Activated CD8-positive, alpha-beta T cell treated with anti-CD3 and anti-CD28 coated beads for 36 hours (primary cell): Measurements from ENCODE around the gene SRBD1. TPM values are rescaled to one million over a fixed set of nuclear protein-coding genes. Genes with fewer than 3 reads are reported as not detected.

Experiments
- ATAC-seq: fragments of 200-7000 bp; cut with Tn5 transposase; one replicate; pipeline ENCODE4 v1.10.0; 2021; ENCODE audit warnings: mild to moderate bottlenecking, moderate library complexity
- CTCF ChIA-PET: fragments of 350-600 bp; sonication (Branson Sonifier 250); formaldehyde crosslinking; loops from one replicate; lab custom pipeline; 2021; ENCODE audit warnings: antibody characterized with exemption; lab: Charles Lee
- POLR2A ChIA-PET: fragments of 350-600 bp; sonication (Branson Sonifier 250); formaldehyde crosslinking; loops from one replicate; lab custom pipeline; 2021; ENCODE audit warnings: antibody characterized with exemption; lab: Charles Lee
- DNase-seq: peaks from one replicate; pipeline ENCODE4 v3.0.0-alpha.2; 2020
- H3K27ac Mint-ChIP-seq: one replicate; pipeline ENCODE4 v1.8.0; 2021; ENCODE audit warnings: mild to moderate bottlenecking, mixed read lengths
- H3K27me3 Mint-ChIP-seq: one replicate; pipeline ENCODE4 v1.8.0; 2021; ENCODE audit warnings: mixed read lengths
- H3K36me3 Mint-ChIP-seq: one replicate; pipeline ENCODE4 v1.8.0; 2021; ENCODE audit warnings: low read depth, mixed read lengths
- H3K4me1 Mint-ChIP-seq: one replicate; pipeline ENCODE4 v1.8.0; 2021; ENCODE audit warnings: low read depth, mixed read lengths
- H3K4me3 Mint-ChIP-seq: one replicate; pipeline ENCODE4 v1.8.0; 2021; ENCODE audit warnings: mild to moderate bottlenecking, moderate library complexity, mixed read lengths
- H3K9me3 Mint-ChIP-seq: one replicate; pipeline ENCODE4 v1.8.0; 2021; ENCODE audit warnings: mixed read lengths
- intact Hi-C: fragments of 100-400 bp; cut with micrococcal nuclease; formaldehyde crosslinking; loops from one replicate; pipeline ENCODE4 v1.10.0; 2022
- total RNA-seq, 2 experiments: library from RNA; stranded (reverse); gene quantifications; one replicate each; pipeline ENCODE4 v1.2.3, GENCODE V29; 2021
- TF ChIP-seq, protein P1 (sequence below): fragments of 200-600 bp; IDR thresholded peaks from one replicate; pipeline ENCODE4 v1.8.0; 2022; ENCODE audit warnings: antibody characterized with exemption, mild to moderate bottlenecking

SRBD1 gene
- total RNA-seq, 2 experiments from 2014 or later, result 14.8 to 21.7 TPM

DNA sequence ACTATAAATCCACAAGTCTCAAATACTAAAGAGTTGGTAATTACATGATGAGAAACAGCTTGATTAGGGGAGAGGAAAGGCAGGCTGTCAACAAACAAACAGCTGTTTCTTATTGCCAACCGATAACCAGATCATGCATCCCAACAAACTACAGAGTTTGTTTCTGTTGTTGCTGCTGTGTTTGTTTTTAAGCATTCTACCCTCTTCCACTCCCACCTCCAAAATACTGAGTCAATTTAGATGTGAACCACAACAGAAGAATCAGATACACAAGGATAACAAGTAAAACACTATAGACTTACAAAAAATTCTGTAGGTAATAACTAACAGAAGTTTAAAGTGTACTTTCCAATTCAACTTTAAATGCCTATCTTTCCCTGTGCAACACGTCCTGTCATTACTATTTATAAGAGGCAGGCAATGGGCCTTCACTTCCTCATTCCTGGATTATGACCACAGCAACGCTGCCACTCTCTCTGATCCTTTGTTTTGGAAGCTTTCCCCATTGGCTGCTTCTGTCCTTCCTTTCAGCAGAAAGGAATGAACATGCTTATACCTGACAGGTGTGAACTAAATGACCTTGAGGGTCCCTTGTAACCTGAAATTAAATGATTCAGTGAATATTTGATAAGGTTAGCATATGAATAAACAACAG is 152.0 kb downstream of the SRBD1 start:
- Mint-ChIP-seq H3K27me3 (no peaks in the 10 kb centered on the region), H3K4me1 (no peaks in the 10 kb centered on the region), H3K36me3 (peaks cover 7% of the 10 kb centered on the region), H3K4me3 (no peak overlapping the region), H3K9me3 (no peaks in the 10 kb centered on the region), H3K27ac (no peak overlapping the region)
- ATAC-seq (no peak), DNase-seq (no peak)
- POLR2A ChIA-PET, result no interaction called here
- TF ChIP-seq, protein P1, sequence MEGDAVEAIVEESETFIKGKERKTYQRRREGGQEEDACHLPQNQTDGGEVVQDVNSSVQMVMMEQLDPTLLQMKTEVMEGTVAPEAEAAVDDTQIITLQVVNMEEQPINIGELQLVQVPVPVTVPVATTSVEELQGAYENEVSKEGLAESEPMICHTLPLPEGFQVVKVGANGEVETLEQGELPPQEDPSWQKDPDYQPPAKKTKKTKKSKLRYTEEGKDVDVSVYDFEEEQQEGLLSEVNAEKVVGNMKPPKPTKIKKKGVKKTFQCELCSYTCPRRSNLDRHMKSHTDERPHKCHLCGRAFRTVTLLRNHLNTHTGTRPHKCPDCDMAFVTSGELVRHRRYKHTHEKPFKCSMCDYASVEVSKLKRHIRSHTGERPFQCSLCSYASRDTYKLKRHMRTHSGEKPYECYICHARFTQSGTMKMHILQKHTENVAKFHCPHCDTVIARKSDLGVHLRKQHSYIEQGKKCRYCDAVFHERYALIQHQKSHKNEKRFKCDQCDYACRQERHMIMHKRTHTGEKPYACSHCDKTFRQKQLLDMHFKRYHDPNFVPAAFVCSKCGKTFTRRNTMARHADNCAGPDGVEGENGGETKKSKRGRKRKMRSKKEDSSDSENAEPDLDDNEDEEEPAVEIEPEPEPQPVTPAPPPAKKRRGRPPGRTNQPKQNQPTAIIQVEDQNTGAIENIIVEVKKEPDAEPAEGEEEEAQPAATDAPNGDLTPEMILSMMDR, result no peak
- intact Hi-C loops, result no loop called here
- CTCF ChIA-PET, result interaction anchor here (0.6 kb wide), 1 partner anchor 55 kb away, joined by 3 read pairs; no protein-coding TSS in a partner anchor

DNA sequence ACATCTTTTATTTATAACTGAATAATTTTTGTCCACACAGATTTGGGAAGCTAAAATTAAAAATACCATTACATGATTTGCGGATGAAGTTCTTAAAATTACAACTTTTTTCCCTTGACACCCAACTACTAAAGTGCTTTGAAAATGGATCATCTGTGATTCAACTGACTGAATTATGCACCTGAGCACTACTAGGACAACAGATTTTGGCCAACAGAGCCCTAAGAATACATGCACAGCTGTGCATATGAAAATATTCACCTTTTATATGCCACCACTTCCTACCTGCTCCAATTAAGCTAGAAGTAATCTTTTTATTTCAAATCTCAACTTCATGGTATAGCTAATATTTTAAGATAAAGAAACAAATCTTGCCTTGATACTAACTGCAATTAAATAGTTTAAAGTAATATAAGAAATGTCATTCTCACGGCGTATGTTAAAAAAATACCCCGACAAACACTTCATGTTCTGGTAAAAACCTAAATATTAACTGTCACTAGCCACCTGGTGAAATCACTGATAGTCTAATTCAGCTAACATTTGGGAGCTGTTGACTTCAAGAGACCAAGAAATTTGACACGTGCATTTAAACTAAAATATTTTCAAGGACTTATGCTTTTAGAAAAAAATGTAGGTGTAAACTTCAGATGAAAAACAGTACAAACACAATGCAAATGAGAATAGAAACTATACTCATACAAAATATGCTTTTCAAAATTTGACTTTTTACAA is 153.7 kb downstream of the SRBD1 start:
- no peaks in the 10 kb centered on the region for H3K4me1 Mint-ChIP-seq
- DNase-seq (no peak), ATAC-seq (no peak)
- H3K27ac Mint-ChIP-seq, result no peak overlapping the region
- CTCF ChIA-PET, result no interaction called here
- TF ChIP-seq, protein P1, result no peak
- POLR2A ChIA-PET, result interaction anchor here (0.8 kb wide), 1 partner anchor 278 kb away, joined by 5 read pairs; no protein-coding TSS in a partner anchor
- intact Hi-C loops, result no loop called here
- H3K9me3 Mint-ChIP-seq, result no peaks in the 10 kb centered on the region
- no peaks in the 10 kb centered on the region for H3K27me3 Mint-ChIP-seq
- no peak overlapping the region for H3K4me3 Mint-ChIP-seq
- H3K36me3 Mint-ChIP-seq, result peaks cover 7% of the 10 kb centered on the region

DNA sequence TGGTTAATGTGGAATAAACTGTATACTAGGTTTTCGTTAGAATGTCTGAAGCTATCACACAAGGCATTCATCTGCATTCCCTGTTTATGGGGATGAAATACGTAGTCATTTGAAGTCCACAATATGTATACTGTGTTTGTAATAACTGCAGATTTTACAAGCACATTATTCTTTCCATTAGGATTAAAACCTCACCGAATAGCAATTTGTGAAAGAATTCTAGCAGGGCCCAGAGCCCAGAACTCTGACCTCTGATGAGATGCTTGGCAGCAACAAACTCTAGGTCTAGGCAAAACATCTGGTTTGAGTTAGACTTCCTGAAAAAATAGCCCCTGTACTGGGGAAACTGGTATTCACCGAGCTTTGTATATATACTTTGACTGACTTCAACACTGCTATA is 158.2 kb downstream of the SRBD1 start:
- POLR2A ChIA-PET, result no interaction called here

DNA sequence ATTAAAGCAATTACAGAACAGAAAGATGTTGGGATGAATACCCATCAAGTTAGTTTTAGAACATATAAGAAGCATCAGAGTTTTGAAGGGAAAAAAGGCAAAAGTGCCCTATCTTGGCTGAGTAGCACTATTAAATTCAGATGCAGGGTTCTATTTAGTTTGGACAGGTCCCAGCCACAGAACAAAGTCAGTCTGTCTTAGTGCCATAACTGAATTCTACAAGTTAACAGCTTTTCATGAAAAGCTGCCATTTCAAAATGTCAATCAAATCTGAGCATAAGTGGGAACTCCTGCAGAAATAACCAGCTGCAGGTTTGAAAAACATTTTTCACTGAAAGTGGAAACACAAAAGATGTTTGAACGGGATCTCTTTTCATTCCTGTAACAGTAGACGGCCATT is 160.4 kb downstream of the SRBD1 start:
- Mint-ChIP-seq H3K27ac (no peak overlapping the region), H3K36me3 (peaks cover 4% of the 10 kb centered on the region), H3K4me1 (no peaks in the 10 kb centered on the region), H3K27me3 (no peaks in the 10 kb centered on the region), H3K4me3 (no peak overlapping the region), H3K9me3 (no peaks in the 10 kb centered on the region)
- ChIA-PET POLR2A (no interaction called here), CTCF (no interaction called here)
- TF ChIP-seq, protein P1, result no peak
- DNase-seq (no peak), ATAC-seq (no peak)
- intact Hi-C loops, result no loop called here

More for the DNA sequence above, 158.2 kb downstream of the SRBD1 start:
- Mint-ChIP-seq H3K36me3 (no peaks in the 10 kb centered on the region), H3K4me1 (no peaks in the 10 kb centered on the region), H3K9me3 (no peaks in the 10 kb centered on the region), H3K27me3 (no peaks in the 10 kb centered on the region), H3K4me3 (no peak overlapping the region), H3K27ac (no peak overlapping the region)
- CTCF ChIA-PET, result no interaction called here
- TF ChIP-seq, protein P1, result no peak
- no peak for DNase-seq
- intact Hi-C loops, result no loop called here
- ATAC-seq, result no peak

DNA sequence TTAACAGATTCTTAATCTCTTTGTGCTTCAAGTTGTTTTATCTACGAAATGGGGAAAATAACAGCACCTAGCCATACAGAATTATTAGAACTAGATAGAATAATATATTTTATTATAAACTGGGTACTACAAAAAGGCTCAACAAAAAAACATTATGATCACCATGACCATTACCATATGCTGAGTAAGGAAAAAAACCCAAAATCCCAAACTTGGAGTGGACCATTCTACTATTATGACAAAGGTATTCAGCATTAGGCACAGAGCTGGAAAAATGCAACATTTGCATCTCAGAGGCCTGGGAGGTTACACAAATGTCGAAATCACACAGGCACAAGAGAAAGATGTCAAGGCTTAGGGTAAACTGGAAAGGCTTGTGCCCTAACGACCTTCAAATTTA is 162.8 kb downstream of the SRBD1 start:
- Mint-ChIP-seq H3K4me3 (no peak overlapping the region), H3K36me3 (peaks cover 6% of the 10 kb centered on the region), H3K4me1 (peaks cover 2% of the 10 kb centered on the region), H3K9me3 (no peaks in the 10 kb centered on the region), H3K27me3 (no peaks in the 10 kb centered on the region), H3K27ac (no peak overlapping the region)
- POLR2A ChIA-PET, result no interaction called here
- TF ChIP-seq, protein P1, result no peak
- no peak for ATAC-seq
- intact Hi-C loops, result no loop called here
- CTCF ChIA-PET, result no interaction called here
- no peak for DNase-seq
